ENCODE results near the gene ARRDC1. TPM values are rescaled to one million over a fixed set of nuclear protein-coding genes. Genes with fewer than 3 reads are reported as not detected.
"Not testable (repeated sequence)": the region's sequence is repeated elsewhere in the genome, so short reads cannot be mapped to it uniquely, and the experiment has no call there.

Gene ARRDC1
- total RNA-seq, 1 donor from 2014 or later: 12.9 TPM

GRCh38 chr9:137626464-137626863 lies 21.0 kb downstream of the ARRDC1 start:
- H3K9ac ChIP-seq: no peak overlapping the region
- Mint-ChIP-seq H3K4me3 (no peak overlapping the region), H3K27me3 (ENCODE audit: insufficient read depth, low read depth) (peaks cover 2% of the 10 kb centered on the region), H3K27ac (no peak overlapping the region), H3K36me3 (peaks cover 25% of the 10 kb centered on the region), H3K4me1 (peaks cover 15% of the 10 kb centered on the region), H3K9me3 (peaks cover 5% of the 10 kb centered on the region)
- no peak for DNase-seq (ENCODE audit: low spot score)
- H3K27me3 ChIP-seq: no peaks in the 10 kb centered on the region
- no peak overlapping the region for H3K27ac ChIP-seq
- no peak overlapping the region for H2AFZ ChIP-seq (replicated peaks)
- H4K20me1 ChIP-seq (ENCODE audit: low read depth): peaks cover 97% of the 10 kb centered on the region
- H3F3A ChIP-seq (ENCODE audit: low read depth): no peaks in the 10 kb centered on the region
- no peak overlapping the region for H3K4me3 ChIP-seq
- H3K9me3 ChIP-seq (ENCODE audit: low read depth): no peaks in the 10 kb centered on the region
- TF ChIP-seq EZH2phosphoT487 (IDR thresholded peaks at IDR 0.05) (no peak), CTCF (IDR thresholded peaks at IDR 0.05) (no peak), EZH2 (IDR thresholded peaks at IDR 0.05) (no peak)
- no peaks in the 10 kb centered on the region for H3K4me1 ChIP-seq
- H3K79me2 ChIP-seq (ENCODE audit: low read depth): peaks cover 100% of the 10 kb centered on the region
- no peaks in the 10 kb centered on the region for H3K36me3 ChIP-seq
- H3K4me2 ChIP-seq: no peak overlapping the region

DNA sequence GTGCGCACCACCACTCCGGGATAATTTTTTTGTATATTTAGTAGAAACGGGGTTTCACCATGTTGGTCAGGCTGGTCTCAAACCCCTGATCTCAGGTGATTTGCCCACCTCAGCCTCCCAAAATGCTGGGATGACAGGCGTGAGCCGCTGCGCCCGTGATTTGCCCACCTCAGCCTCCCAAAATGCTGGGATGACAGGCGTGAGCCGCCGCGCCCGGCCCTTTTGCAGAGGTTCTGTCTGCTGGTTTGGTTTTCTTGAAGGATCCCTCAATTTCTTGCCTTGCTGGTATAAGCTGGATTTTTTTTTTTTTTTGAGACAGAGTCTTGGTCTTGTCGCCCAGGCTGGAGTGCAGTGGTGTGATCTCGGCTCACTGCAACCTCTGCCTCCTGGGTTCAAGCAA lies 21.9 kb downstream of the ARRDC1 start:
- H3K27ac ChIP-seq; H3K27ac Mint-ChIP-seq; H3F3A ChIP-seq (ENCODE audit: low read depth); H3K4me3 Mint-ChIP-seq; H3K36me3 ChIP-seq; DNase-seq (ENCODE audit: low spot score); H2AFZ ChIP-seq (replicated peaks); H3K9ac ChIP-seq; H3K4me1 Mint-ChIP-seq; H3K9me3 ChIP-seq (ENCODE audit: low read depth); H3K4me1 ChIP-seq; H3K27me3 ChIP-seq; H3K4me3 ChIP-seq; H3K27me3 Mint-ChIP-seq (ENCODE audit: insufficient read depth, low read depth); H3K4me2 ChIP-seq; H3K9me3 Mint-ChIP-seq: not testable (repeated sequence)
- H3K36me3 Mint-ChIP-seq: peaks cover 22% of the 10 kb centered on the region
- peaks cover 100% of the 10 kb centered on the region for H3K79me2 ChIP-seq (ENCODE audit: low read depth)
- H4K20me1 ChIP-seq (ENCODE audit: low read depth): peaks cover 99% of the 10 kb centered on the region

DNA sequence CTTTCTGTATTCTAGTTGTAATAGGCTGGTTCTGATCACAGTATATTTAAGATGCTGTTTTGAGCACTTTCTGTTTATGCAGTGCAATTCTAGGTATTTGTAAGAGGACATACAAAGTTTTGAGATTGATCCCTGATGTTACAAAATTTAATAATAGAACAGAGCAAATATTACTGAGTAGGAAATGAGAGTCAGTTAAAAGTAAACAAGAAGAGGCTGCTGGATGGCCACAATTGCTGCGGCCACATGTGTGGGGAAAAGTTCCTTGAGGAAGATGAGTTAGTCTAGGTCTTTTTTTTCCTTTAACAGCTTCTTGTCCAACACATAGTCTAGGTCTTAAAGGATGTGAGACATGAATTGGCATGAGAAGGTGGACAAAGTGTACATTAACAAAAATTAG lies 24.6 kb downstream of the ARRDC1 start:
- H3K4me1 Mint-ChIP-seq: peaks cover 7% of the 10 kb centered on the region
- no peak overlapping the region for H3K4me3 Mint-ChIP-seq
- Histone ChIP-seq H3K4me3 (no peak overlapping the region), H3K9ac (no peak overlapping the region), H3K27ac (no peak overlapping the region), H2AFZ (replicated peaks) (no peak overlapping the region), H3K9me3 (ENCODE audit: low read depth) (no peaks in the 10 kb centered on the region), H3K27me3 (no peaks in the 10 kb centered on the region), H3K79me2 (ENCODE audit: low read depth) (peaks cover 100% of the 10 kb centered on the region), H3K36me3 (no peaks in the 10 kb centered on the region), H3F3A (ENCODE audit: low read depth) (no peaks in the 10 kb centered on the region), H3K4me2 (no peak overlapping the region), H4K20me1 (ENCODE audit: low read depth) (peaks cover 92% of the 10 kb centered on the region), H3K4me1 (no peaks in the 10 kb centered on the region)
- TF ChIP-seq CTCF (IDR thresholded peaks at IDR 0.05) (no peak), EZH2phosphoT487 (IDR thresholded peaks at IDR 0.05) (no peak), EZH2 (IDR thresholded peaks at IDR 0.05) (no peak)
- no peak overlapping the region for H3K27ac Mint-ChIP-seq
- peaks cover 2% of the 10 kb centered on the region for H3K27me3 Mint-ChIP-seq (ENCODE audit: insufficient read depth, low read depth)
- H3K9me3 Mint-ChIP-seq: peaks cover 2% of the 10 kb centered on the region
- peaks cover 31% of the 10 kb centered on the region for H3K36me3 Mint-ChIP-seq
- DNase-seq (ENCODE audit: low spot score): no peak

GRCh38 chr9:137630679-137631078 lies 25.2 kb downstream of the ARRDC1 start:
- no peak for DNase-seq (ENCODE audit: low spot score)
- Mint-ChIP-seq H3K36me3 (peaks cover 27% of the 10 kb centered on the region), H3K9me3 (no peaks in the 10 kb centered on the region), H3K27me3 (ENCODE audit: insufficient read depth, low read depth) (peaks cover 2% of the 10 kb centered on the region), H3K4me3 (no peak overlapping the region), H3K4me1 (peaks cover 7% of the 10 kb centered on the region), H3K27ac (no peak overlapping the region)
- no peaks in the 10 kb centered on the region for H3K9me3 ChIP-seq (ENCODE audit: low read depth)
- no peaks in the 10 kb centered on the region for H3K36me3 ChIP-seq
- no peak overlapping the region for H3K4me2 ChIP-seq
- H3K9ac ChIP-seq: no peak overlapping the region
- no peak overlapping the region for H2AFZ ChIP-seq (replicated peaks)
- H3K4me1 ChIP-seq: no peaks in the 10 kb centered on the region
- H3K79me2 ChIP-seq (ENCODE audit: low read depth): peaks cover 100% of the 10 kb centered on the region
- H3K4me3 ChIP-seq: no peak overlapping the region
- no peaks in the 10 kb centered on the region for H3K27me3 ChIP-seq
- TF ChIP-seq EZH2 (IDR thresholded peaks at IDR 0.05) (no peak), CTCF (IDR thresholded peaks at IDR 0.05) (no peak), EZH2phosphoT487 (IDR thresholded peaks at IDR 0.05) (no peak)
- no peaks in the 10 kb centered on the region for H3F3A ChIP-seq (ENCODE audit: low read depth)
- H3K27ac ChIP-seq: no peak overlapping the region
- peaks cover 86% of the 10 kb centered on the region for H4K20me1 ChIP-seq (ENCODE audit: low read depth)
